Retinal pigment epithelial cell (primary cell): Measurements from ENCODE around the gene MARK1.

Experiments
- DNase-seq: peaks from one replicate; pipeline ENCODE4 v3.0.0-alpha.2; 2010; ENCODE audit warnings: low read depth
- H3K4me3 ChIP-seq: 2 replicates; pipeline ENCODE4 v1.5.1; 2011; ENCODE audit warnings: mild to moderate bottlenecking, low read length, control low read depth, moderate library complexity
- CTCF ChIP-seq: conservative IDR thresholded peaks from 2 replicates; pipeline ENCODE4 v1.5.1; 2011; ENCODE audit warnings: low read depth, low read length, control low read depth, inconsistent platforms

Gene MARK1

GRCh38 chr1:220652995-220653394, 125.1 kb downstream of the MARK1 start:
- TF ChIP-seq CTCF: no peak

GRCh38 chr1:220655509-220655908, 127.6 kb downstream of the MARK1 start:
- TF ChIP-seq CTCF: no peak
- no peak overlapping the region for H3K4me3 ChIP-seq
- no peak for DNase-seq

More at GRCh38 chr1:220652995-220653394, 125.1 kb downstream of the MARK1 start:
- no peak for DNase-seq
- no peak overlapping the region for H3K4me3 ChIP-seq

GRCh38 chr1:220655961-220656740, 128.2 kb downstream of the MARK1 start:
- H3K4me3 ChIP-seq: no peak overlapping the region
- DNase-seq: no peak
- TF ChIP-seq CTCF: no peak

GRCh38 chr1:220666349-220666748, 138.4 kb downstream of the MARK1 start:
- DNase-seq: no peak

GRCh38 chr1:220669005-220669404, 141.1 kb downstream of the MARK1 start:
- no peak for DNase-seq
- TF ChIP-seq CTCF: no peak
- no peak overlapping the region for H3K4me3 ChIP-seq

More at GRCh38 chr1:220666349-220666748, 138.4 kb downstream of the MARK1 start:
- no peak overlapping the region for H3K4me3 ChIP-seq
- no peak for TF ChIP-seq CTCF

- no peak for TF ChIP-seq CTCF
- DNase-seq: no peak
- no peak overlapping the region for H3K4me3 ChIP-seq
These were observed 142.4 kb downstream of the MARK1 start for GRCh38 chr1:220670365-220670764.

GRCh38 chr1:220673921-220674320, 146.0 kb downstream of the MARK1 start:
- TF ChIP-seq CTCF: no peak
- no peak for DNase-seq

More at GRCh38 chr1:220673921-220674320, 146.0 kb downstream of the MARK1 start:
- no peak overlapping the region for H3K4me3 ChIP-seq
